HG02623 (cell line): ENCODE data around the gene MYL9.
"Not testable (repeated sequence)": the region's sequence is repeated elsewhere in the genome, so short reads cannot be mapped to it uniquely, and the experiment has no call there.

Source experiments
- ATAC-seq: cut with Tn5 transposase; IDR thresholded peaks from one replicate; pipeline ENCODE4 v1.9.1; 2021; ENCODE audit warnings: moderate library complexity; ENCODE audit not compliant: unreplicated experiment

MYL9 gene

GRCh38 chr20:36548704-36549627 is 7.6 kb downstream of the MYL9 start:
- no peak for ATAC-seq

DNA sequence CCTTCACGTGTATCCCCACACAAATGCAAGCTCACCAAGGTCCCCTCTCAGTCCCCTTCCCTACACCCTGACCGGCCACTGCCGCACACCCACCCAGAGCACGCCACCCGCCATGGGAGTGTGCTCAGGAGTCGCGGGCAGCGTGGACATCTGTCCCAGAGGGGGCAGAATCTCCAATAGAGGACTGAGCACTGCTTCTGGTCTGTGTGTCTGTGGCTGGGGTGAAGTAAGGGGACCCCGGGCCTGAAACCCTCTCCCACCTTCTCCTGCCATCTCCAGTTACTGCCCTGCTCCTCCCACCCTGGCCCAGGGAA is 8.3 kb downstream of the MYL9 start:
- ATAC-seq = no peak

GRCh38 chr20:36549942-36550789 is 8.8 kb downstream of the MYL9 start:
- no peak for ATAC-seq

DNA sequence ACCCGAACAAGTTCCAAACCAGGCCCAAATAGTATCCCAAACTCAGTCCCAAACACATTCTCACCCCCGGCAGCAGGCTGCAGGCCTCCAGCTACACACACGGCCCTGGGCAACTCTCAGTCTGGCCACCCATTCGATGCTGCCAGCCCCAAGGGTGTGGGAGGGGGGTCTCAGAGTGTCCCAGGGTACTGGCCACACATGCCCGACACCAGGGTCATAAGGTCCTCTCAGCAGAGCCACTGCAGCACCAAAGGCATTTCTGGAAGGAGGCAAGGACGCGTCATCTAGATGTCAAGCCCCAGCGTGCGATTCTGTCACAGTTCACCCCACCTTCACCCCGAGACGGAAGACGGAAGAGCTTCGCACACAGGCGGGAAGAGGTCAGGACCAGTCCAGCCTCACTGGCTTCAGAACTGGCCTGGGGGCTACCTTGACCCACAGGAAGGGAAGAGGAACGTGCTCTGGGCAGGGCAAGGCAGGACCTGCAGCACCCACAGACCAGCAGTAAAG is 9.5 kb downstream of the MYL9 start:
- ATAC-seq = no peak

DNA sequence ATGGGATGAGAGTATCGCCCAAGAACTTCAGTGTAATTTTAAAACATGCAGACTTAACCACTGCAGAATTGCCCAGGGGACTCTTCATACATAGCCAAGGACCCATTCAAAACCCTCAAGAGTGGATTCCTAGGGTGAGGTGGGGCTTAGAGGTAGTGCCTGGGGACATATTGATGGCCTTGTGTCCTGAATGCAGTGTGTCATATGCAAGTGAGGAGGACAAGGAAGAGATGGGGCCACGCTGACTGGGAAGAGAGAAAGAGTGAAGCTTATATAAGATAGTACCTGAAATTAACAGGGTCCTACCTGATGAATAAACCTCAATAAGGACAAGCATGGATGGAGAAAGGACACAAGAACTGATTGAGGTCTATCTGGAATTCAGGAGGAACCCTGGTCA is 13.9 kb downstream of the MYL9 start:
- no peak for ATAC-seq

DNA sequence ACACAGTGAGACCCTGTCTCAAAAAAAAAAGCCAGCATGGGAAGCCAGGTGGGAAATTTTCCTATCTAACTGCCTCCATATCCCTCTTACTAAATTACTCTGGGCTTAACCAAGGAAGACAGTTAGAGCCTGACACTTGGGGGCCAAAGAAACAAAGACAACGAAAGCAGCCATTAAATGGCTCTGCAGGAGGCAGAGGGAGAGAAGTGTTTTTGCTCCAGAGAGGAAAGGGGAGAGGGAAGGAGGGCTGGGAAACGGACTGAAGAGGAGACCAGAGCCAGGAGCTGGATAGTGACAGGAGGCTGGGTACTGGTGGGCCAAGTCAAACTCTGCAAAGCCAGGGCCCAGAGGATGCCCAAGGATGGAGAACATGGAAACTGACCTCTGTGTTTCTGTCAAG is 21.4 kb downstream of the MYL9 start:
- no peak for ATAC-seq

DNA sequence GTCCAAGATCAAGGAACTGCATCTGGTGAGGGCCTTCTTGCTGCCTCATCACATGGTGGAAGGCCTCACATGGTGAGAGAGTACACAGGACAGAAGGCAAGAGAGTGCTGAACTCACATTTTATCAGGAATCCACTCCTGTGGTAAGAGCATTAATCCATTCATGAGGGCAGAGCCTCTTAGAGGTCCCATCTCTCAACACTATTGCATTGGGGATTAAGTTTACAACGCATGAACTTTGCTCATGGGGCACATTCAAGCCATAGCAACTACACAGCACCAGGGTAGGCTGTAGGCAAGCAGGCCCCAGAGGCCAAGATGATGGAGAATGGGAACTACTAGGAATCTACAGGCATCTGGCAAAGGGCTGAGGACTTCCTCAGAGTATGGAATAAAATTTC is 22.1 kb downstream of the MYL9 start:
- no peak for ATAC-seq

GRCh38 chr20:36564078-36564725 is 22.9 kb downstream of the MYL9 start:
- not testable (repeated sequence) for ATAC-seq

DNA sequence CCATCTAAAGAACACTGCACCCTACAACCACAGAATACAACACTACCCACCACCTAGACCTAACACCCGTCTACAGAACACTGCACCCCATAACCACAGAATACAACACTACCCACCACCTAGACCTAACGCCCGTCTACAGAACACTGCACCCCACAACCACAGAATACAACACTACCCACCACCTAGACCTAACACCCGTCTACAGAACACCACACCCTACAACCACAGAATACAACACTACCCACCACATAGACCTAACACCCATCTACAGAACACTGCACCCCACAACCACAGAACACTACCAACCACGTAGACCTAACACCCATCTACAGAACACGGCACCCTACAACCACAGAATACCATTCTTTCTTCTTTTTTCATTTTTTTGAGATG is 23.4 kb downstream of the MYL9 start:
- not testable (repeated sequence) for ATAC-seq

- no peak for ATAC-seq
These were observed 24.2 kb downstream of the MYL9 start for GRCh38 chr20:36565520-36565919.

GRCh38 chr20:36569847-36570429 is 28.6 kb downstream of the MYL9 start:
- ATAC-seq = no peak

GRCh38 chr20:36571564-36572504 is 30.5 kb downstream of the MYL9 start:
- no peak for ATAC-seq

- ATAC-seq = peak; percentile 1
These were observed 31.4 kb downstream of the MYL9 start for GRCh38 chr20:36572701-36573102.

- ATAC-seq = peak; percentile 58
These were observed 31.9 kb downstream of the MYL9 start, which contains the start of gene TGIF2 for GRCh38 chr20:36573103-36573797. TGIF2 (plus strand) TSS chr20:36573597; CDS start chr20:36578775, 5,178 bp downstream.

GRCh38 chr20:36573798-36574365 is 32.6 kb downstream of the MYL9 start:
- peak; percentile 3 for ATAC-seq

DNA sequence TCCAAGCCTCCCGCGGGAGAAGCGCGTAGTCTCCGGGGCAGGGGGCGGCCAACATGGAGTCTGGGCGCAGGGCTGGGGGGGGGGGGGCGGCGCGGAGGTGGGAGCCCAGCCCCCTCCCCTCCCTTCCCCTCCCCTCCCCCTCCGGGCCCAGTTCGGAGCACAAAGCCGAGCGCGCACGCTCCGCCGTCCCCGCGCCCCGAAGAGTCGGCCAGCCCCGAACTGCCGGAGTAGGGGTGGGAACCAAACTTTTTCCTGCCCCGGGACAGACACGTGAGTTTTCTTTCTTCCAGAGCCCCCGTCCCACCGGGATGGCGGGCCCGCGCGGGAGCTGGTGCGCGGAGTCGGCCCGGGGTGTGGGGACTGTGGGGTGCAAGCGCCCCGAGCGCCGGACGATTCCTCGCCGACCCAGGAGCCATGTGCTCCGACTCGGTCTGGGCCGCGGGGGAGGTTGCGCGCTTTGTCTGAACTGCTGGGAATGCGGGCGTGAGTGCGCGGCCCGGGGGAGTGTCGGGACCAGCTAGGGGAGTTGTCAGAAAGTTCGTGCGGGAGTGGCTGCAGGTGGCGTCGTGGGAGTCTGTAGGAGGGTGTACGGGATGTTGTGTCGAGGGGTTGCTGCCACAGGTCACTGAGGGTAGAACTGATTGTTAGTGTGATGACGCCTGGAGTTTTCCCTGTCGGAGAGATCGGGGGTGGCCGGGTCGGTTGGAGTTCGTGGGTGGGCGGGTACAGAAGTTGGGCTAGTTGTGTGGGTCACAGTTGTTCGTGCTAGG is 33.2 kb downstream of the MYL9 start:
- ATAC-seq = no peak

GRCh38 chr20:36576081-36576445 is 34.7 kb downstream of the MYL9 start:
- ATAC-seq = no peak
